Heart right ventricle (tissue), 16 donors: Measurements from ENCODE around the gene MFSD2A. TPM values are rescaled to one million over a fixed set of nuclear protein-coding genes. Genes with fewer than 3 reads are reported as not detected.
"Not testable (repeated sequence)": the region's sequence is repeated elsewhere in the genome, so short reads cannot be mapped to it uniquely, and the experiment has no call there.

Source experiments
- ATAC-seq, 8 donors: fragments of 200-7000 bp; cut with Tn5 transposase; one replicate each; pipeline ENCODE4 v1.9.1; 2020; ENCODE audit warnings: mild to moderate bottlenecking in 8 of 8, moderate library complexity in 8 of 8, moderate number of reproducible peaks in 1 of 8
- DNase-seq, 2 donors: peaks; one replicate each; pipeline ENCODE4 v3.0.0-alpha.2; 2020
- H3K27ac ChIP-seq, 10 donors: fragments of 200-600 bp; sonication (generic) in 2 of 10; one replicate each; pipeline versions ENCODE4 v1.5.0 to v1.8.0; 2020 to 2022; ENCODE audit warnings: mild to moderate bottlenecking in 3 of 10
- H3K27me3 ChIP-seq, 7 donors: fragments of 200-600 bp; one replicate each; pipeline ENCODE4 v1.8.0; 2021 to 2022; ENCODE audit warnings: mild to moderate bottlenecking in 2 of 7
- H3K36me3 ChIP-seq, 9 donors: fragments of 200-600 bp; sonication (generic) in 1 of 9; one replicate each; pipeline versions ENCODE4 v1.5.0 to v1.8.0; 2020 to 2022; ENCODE audit warnings: mild to moderate bottlenecking in 2 of 9
- H3K4me1 ChIP-seq, 9 donors: fragments of 200-600 bp; sonication (generic) in 1 of 9; one replicate each; pipeline versions ENCODE4 v1.5.0 to v1.8.0; 2020 to 2022; ENCODE audit warnings: mild to moderate bottlenecking in 4 of 9
- H3K4me3 ChIP-seq, 10 donors: fragments of 200-600 bp; sonication (generic) in 2 of 10; one replicate each; pipeline versions ENCODE4 v1.5.0 to v1.8.0; 2020 to 2022; ENCODE audit warnings: mild to moderate bottlenecking in 7 of 10, moderate library complexity in 2 of 10
- H3K9me3 ChIP-seq, 11 donors: fragments of 200-600 bp in 10 of 11; sonication (generic) in 2 of 11; one replicate each; pipeline versions ENCODE4 v1.5.0 to v1.8.0; 2013 to 2022; ENCODE audit warnings: mild to moderate bottlenecking in 2 of 11, control low read depth in 1 of 11, moderate library complexity in 1 of 11
- CTCF ChIP-seq, 9 donors: fragments of 200-600 bp; sonication (generic) in 2 of 9; IDR thresholded peaks; one replicate each; pipeline versions ENCODE4 v1.5.0 to v1.8.0; 2021 to 2022; ENCODE audit warnings: antibody characterized with exemption in 9 of 9, mild to moderate bottlenecking in 5 of 9, moderate library complexity in 1 of 9
- WGBS, 2 donors: extraction: QIAGEN DNeasy Blood & Tissue Kit; methylation state at CpG; one replicate each; pipeline ENCODE4 v1.1.7; 2013; ENCODE audit warnings: inconsistent platforms in 1 of 2; 5-methylcytosine and 5-hydroxymethylcytosine counted together
- intact Hi-C, 10 donors: fragments of 100-400 bp; cut with DNase I; formaldehyde crosslinking; loops; one replicate each; pipeline versions ENCODE4 v1.11.1 to v1.14.2; 2022
- polyA plus RNA-seq, 2 donors: library from polyadenylated mRNA; stranded (reverse); fragments of 200-250 nt; gene quantifications; one replicate each; pipeline ENCODE4 v1.2.3, GENCODE V29; 2013
- total RNA-seq, 10 donors: library from RNA; stranded (reverse); fragmentation: NEBNext Ultra II Directional in 3 of 10; extraction: Animal tissue kit (Norgen Biotek cat#: 25700) in 3 of 10; gene quantifications; one replicate each; pipeline versions ENCODE4 v1.2.1 to v1.2.4, GENCODE V29; 2021 to 2023
- donor health status: Arrhythmogenic right ventricular cardiomyopathy.
- donor health status: ischemic (EF 13 %, LVEDD 7.1; RV severe dilation, severe dysfunction).
- donor health status: healthy with polysubstance abuse.
- donor health status: DM: no; HTN: yes; CAD: no.
- donor health status: DM: no; HTN: no; CAD: no.
- donor health status: ischemic (EF 25% LVEDD 6.9; RV normal size, moderate dysfunction).
- donor health status: ischemic (EF 25% LVEDD 5.7; RV mildly dilated, moderate dysfunction).
- donor health status: healthy.
- donor health status: DM: yes; HTN: yes; CAD: no.
- donor health status: Ischemic cardiomyopathy.
- donor health status: ischemic (EF 35%, LVEDD 5.7; RV mildly dilated, moderate dysfunction).
- donor health status: nonischemic (EF 11% LVEDD 7.7; RV severe dilation, severe dysfunction).
- donor health status: DM: yes; HTN: yes; CAD: no.
- donor health status: PGD.
- donor health status: ischemic (EF 29% LVEDD 5.4; RV normal size, mild dysfunction).
- donor health status: nonischemic (EF 23%, LVEDD 6.1; RV moderate dilation, normal function).

MFSD2A gene
- total and polyA plus RNA-seq, 12 donors = 0.15 to 5.6 (median 0.45) TPM; not detected in 2

- Histone ChIP-seq H3K4me1 (no peaks in the 10 kb centered on the region), H3K27ac (no peak overlapping the region), H3K36me3 (no peaks in the 10 kb centered on the region), H3K9me3 (no peaks in the 10 kb centered on the region), H3K27me3 (no peaks in the 10 kb centered on the region), H3K4me3 (no peak overlapping the region)
- TF ChIP-seq CTCF (IDR thresholded peaks at IDR 0.05) = no peak
- DNase-seq (no peak), ATAC-seq (no peak)
- intact Hi-C loops = no loop called here
- 74 to 81% methylated on average over 2 of the region's 2 CpGs for WGBS, 2 donors
Measured at GRCh38 chr1:39981945-39982344, 27.0 kb downstream of the MFSD2A start.

- ATAC-seq, H3K9me3 ChIP-seq, H3K4me1 ChIP-seq, DNase-seq, H3K27ac ChIP-seq, intact Hi-C loops, H3K36me3 ChIP-seq, H3K27me3 ChIP-seq, H3K4me3 ChIP-seq: not testable (repeated sequence)
- WGBS, 2 donors = 98 to 100% methylated on average over 2 of the region's 2 CpGs
Measured at GRCh38 chr1:39984480-39984879, 29.5 kb downstream of the MFSD2A start.

DNA sequence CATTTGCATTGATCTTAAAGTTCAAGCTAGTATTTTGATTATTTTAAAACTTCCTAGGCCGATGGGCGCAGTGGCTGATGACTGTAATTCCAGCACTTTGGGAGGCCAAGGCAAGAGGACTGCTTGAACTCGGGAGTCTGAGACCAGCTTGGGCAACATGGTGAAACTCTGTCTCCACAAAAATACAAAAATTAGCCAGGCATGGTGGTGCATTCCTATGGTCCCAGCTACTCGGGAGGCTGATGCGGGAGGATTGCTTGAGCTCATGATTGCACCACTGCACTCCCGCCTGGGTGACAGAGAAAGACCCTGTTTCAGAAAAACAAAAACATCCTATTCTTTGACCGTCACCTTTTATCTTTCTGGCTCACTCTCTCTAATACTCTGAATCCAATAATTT lies 30.0 kb downstream of the MFSD2A start:
- DNase-seq (no peak), ATAC-seq (no peak)
- no peak overlapping the region for H3K27ac ChIP-seq
- no peaks in the 10 kb centered on the region for H3K36me3 ChIP-seq
- no peak for TF ChIP-seq CTCF (IDR thresholded peaks at IDR 0.05)
- H3K4me3 ChIP-seq = no peak overlapping the region
- no peaks in the 10 kb centered on the region for H3K27me3 ChIP-seq
- WGBS, 2 donors = 82 to 87% methylated on average over 7 of the region's 7 CpGs
- no peaks in the 10 kb centered on the region for H3K9me3 ChIP-seq
- intact Hi-C loops = no loop called here
- H3K4me1 ChIP-seq = no peaks in the 10 kb centered on the region

- Histone ChIP-seq H3K9me3 (no peaks in the 10 kb centered on the region), H3K27me3 (no peaks in the 10 kb centered on the region), H3K36me3 (no peaks in the 10 kb centered on the region), H3K27ac (no peak overlapping the region), H3K4me3 (no peak overlapping the region), H3K4me1 (peaks cover 0 to 14% (median 0%) of the 10 kb centered on the region in 9 donors)
- intact Hi-C loops = no loop called here
- no peak for TF ChIP-seq CTCF (IDR thresholded peaks at IDR 0.05)
- ATAC-seq (no peak), DNase-seq (no peak)
- 71 to 82% methylated on average over 3 of the region's 3 CpGs for WGBS, 2 donors
Measured at GRCh38 chr1:39987869-39988268, 32.9 kb downstream of the MFSD2A start.

GRCh38 chr1:39988618-39989343 lies 33.8 kb downstream of the MFSD2A start:
- WGBS, 2 donors = 78% methylated on average over 6 of the region's 6 CpGs
- ATAC-seq (no peak), DNase-seq (no peak)
- no peak overlapping the region for H3K4me3 ChIP-seq
- no peaks in the 10 kb centered on the region for H3K9me3 ChIP-seq
- H3K27me3 ChIP-seq = no peaks in the 10 kb centered on the region
- peaks cover 0 to 15% (median 0%) of the 10 kb centered on the region in 9 donors for H3K4me1 ChIP-seq
- no peak overlapping the region for H3K27ac ChIP-seq
- TF ChIP-seq CTCF (IDR thresholded peaks at IDR 0.05) = no peak
- no peaks in the 10 kb centered on the region for H3K36me3 ChIP-seq
- intact Hi-C loops = no loop called here
